Measurements from ENCODE around the gene DTD1. TPM values are rescaled to one million over a fixed set of nuclear protein-coding genes. Genes with fewer than 3 reads are reported as not detected.

The DTD1 gene
- polyA plus RNA-seq, 1 of the 3 experiments (the other 2 are of a cell fraction) = 81.1 TPM

DNA sequence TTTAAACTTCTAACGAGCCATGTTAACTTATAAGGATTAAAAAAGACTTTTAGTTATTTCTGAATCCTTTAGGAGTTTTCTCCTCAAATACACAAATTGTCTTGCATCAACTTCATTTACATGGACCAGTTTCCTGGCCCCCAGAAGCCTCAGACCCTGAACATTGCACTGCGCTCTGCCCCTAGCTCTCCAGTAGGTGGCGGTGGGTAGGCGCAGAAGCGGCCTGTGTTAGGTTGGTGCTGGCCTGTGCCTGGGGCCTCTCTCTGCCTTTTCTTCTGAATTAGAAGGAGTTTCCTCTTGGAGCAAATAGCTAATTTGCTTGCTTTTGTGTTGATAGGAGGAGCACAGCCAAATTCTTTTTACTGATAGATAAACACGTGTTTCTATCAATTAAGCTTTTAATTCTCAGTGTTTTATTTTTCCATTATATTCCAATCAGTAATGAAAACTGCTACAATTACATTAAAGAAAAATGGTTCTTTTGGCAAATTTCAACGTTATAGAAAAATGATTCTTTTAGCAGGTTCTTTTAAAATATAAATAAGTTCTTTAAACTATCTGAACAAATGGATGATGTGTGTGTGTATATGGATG lies 44.4 kb downstream of the DTD1 start:
- Histone ChIP-seq H3K9ac (no peak overlapping the region), H3K4me1 (ENCODE audit: control insufficient read depth in 1 of 2, insufficient read depth in 2 of 2, low read depth in 1 of 2, low read length in 1 of 2) (peaks cover 5 to 12% of the 10 kb centered on the region in 2 experiments; a peak in 3 of 4 replicates), H3K4me2 (no peak overlapping the region), H3F3A (replicated peaks; ENCODE audit: insufficient read depth) (peaks cover 3% of the 10 kb centered on the region), H3K9me3 (no peaks in the 10 kb centered on the region), H2AFZ (ENCODE audit: low read depth) (no peak overlapping the region), H3K36me3 (replicated peaks in 1 of 2; ENCODE audit: control insufficient read depth in 1 of 2, insufficient read depth in 2 of 2, low read length in 1 of 2) (peaks cover 3 to 5% of the 10 kb centered on the region in 2 experiments), H3K9me2 (no peaks in the 10 kb centered on the region), H3K27ac (ENCODE audit: low read depth in 2 of 2, low read length in 1 of 2) (no peak overlapping the region), H3K79me2 (ENCODE audit: insufficient read depth) (no peaks in the 10 kb centered on the region), H3K27me3 (ENCODE audit: insufficient read depth) (no peaks in the 10 kb centered on the region), H3K4me3 (ENCODE audit: low read depth in 2 of 2, low read length in 1 of 2) (peak overlapping the region in 1 of 2 experiments; percentile 37; a peak in 1 of 4 replicates), H4K20me1 (ENCODE audit: insufficient read depth) (no peaks in the 10 kb centered on the region)
- WGBS (ENCODE audit: low lambda C conversion rate) = 9% methylated on average over 7 of the region's 7 CpGs
- ChIA-PET CTCF (interaction anchor here (0.6 to 1.8 kb wide), 48 partner anchors 9 to 951 kb away, joined by 3 to 14 read pairs (median 4); no protein-coding TSS in a partner anchor), POLR2A (no interaction called here)
- TF ChIP-seq GATA2 (CRISPR knock-in tag; IDR thresholded peaks at IDR 0.05) (no peak), RAD21 (IDR thresholded peaks at IDR 0.05; ENCODE audit: low read length) (peak; percentile 95), YY1 (IDR thresholded peaks at IDR 0.05; ENCODE audit: low read depth) (no peak), NRF1 (IDR thresholded peaks at IDR 0.05; ENCODE audit: low read depth, low read length) (no peak), SMC3 (IDR thresholded peaks at IDR 0.05; ENCODE audit: low read depth, low read length) (peak; percentile 90), JUND (IDR thresholded peaks at IDR 0.05) (no peak), TCF12 (IDR thresholded peaks at IDR 0.05) (no peak)
- TF ChIP-seq, protein P1, sequence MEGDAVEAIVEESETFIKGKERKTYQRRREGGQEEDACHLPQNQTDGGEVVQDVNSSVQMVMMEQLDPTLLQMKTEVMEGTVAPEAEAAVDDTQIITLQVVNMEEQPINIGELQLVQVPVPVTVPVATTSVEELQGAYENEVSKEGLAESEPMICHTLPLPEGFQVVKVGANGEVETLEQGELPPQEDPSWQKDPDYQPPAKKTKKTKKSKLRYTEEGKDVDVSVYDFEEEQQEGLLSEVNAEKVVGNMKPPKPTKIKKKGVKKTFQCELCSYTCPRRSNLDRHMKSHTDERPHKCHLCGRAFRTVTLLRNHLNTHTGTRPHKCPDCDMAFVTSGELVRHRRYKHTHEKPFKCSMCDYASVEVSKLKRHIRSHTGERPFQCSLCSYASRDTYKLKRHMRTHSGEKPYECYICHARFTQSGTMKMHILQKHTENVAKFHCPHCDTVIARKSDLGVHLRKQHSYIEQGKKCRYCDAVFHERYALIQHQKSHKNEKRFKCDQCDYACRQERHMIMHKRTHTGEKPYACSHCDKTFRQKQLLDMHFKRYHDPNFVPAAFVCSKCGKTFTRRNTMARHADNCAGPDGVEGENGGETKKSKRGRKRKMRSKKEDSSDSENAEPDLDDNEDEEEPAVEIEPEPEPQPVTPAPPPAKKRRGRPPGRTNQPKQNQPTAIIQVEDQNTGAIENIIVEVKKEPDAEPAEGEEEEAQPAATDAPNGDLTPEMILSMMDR (IDR thresholded peaks at IDR 0.05) = peak; percentile 98
- TF ChIP-seq, protein P2, sequence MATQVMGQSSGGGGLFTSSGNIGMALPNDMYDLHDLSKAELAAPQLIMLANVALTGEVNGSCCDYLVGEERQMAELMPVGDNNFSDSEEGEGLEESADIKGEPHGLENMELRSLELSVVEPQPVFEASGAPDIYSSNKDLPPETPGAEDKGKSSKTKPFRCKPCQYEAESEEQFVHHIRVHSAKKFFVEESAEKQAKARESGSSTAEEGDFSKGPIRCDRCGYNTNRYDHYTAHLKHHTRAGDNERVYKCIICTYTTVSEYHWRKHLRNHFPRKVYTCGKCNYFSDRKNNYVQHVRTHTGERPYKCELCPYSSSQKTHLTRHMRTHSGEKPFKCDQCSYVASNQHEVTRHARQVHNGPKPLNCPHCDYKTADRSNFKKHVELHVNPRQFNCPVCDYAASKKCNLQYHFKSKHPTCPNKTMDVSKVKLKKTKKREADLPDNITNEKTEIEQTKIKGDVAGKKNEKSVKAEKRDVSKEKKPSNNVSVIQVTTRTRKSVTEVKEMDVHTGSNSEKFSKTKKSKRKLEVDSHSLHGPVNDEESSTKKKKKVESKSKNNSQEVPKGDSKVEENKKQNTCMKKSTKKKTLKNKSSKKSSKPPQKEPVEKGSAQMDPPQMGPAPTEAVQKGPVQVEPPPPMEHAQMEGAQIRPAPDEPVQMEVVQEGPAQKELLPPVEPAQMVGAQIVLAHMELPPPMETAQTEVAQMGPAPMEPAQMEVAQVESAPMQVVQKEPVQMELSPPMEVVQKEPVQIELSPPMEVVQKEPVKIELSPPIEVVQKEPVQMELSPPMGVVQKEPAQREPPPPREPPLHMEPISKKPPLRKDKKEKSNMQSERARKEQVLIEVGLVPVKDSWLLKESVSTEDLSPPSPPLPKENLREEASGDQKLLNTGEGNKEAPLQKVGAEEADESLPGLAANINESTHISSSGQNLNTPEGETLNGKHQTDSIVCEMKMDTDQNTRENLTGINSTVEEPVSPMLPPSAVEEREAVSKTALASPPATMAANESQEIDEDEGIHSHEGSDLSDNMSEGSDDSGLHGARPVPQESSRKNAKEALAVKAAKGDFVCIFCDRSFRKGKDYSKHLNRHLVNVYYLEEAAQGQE (IDR thresholded peaks at IDR 0.05; ENCODE audit: low read depth, low read length) = no peak
- DNase-seq = peak; percentile 74

GRCh38 chr20:18633411-18633810 lies 45.6 kb downstream of the DTD1 start:
- Histone ChIP-seq H4K20me1 (ENCODE audit: insufficient read depth) (no peaks in the 10 kb centered on the region), H3K4me2 (no peak overlapping the region), H3K36me3 (replicated peaks in 1 of 2; ENCODE audit: control insufficient read depth in 1 of 2, insufficient read depth in 2 of 2, low read length in 1 of 2) (peaks cover 3 to 7% of the 10 kb centered on the region in 2 experiments), H3K79me2 (ENCODE audit: insufficient read depth) (no peaks in the 10 kb centered on the region), H3K9ac (no peak overlapping the region), H3K4me3 (ENCODE audit: low read depth in 2 of 2, low read length in 1 of 2) (no peak overlapping the region), H3F3A (replicated peaks; ENCODE audit: insufficient read depth) (peaks cover 3% of the 10 kb centered on the region), H3K9me2 (no peaks in the 10 kb centered on the region), H3K27me3 (ENCODE audit: insufficient read depth) (no peaks in the 10 kb centered on the region), H3K27ac (ENCODE audit: low read depth in 2 of 2, low read length in 1 of 2) (no peak overlapping the region), H3K4me1 (ENCODE audit: control insufficient read depth in 1 of 2, insufficient read depth in 2 of 2, low read depth in 1 of 2, low read length in 1 of 2) (peaks cover 5 to 12% of the 10 kb centered on the region in 2 experiments; a peak in 3 of 4 replicates), H2AFZ (ENCODE audit: low read depth) (no peak overlapping the region), H3K9me3 (no peaks in the 10 kb centered on the region)
- CTCF ChIA-PET = interaction anchor here (0.9 to 1.8 kb wide), 6 partner anchors 14 to 950 kb away, joined by 3 to 9 read pairs (median 4); no protein-coding TSS in a partner anchor
- 92% methylated on average over 2 of the region's 2 CpGs for WGBS (ENCODE audit: low lambda C conversion rate)
- POLR2A ChIA-PET = no interaction called here
- no peak for DNase-seq
- TF ChIP-seq IRF3 (IDR thresholded peaks at IDR 0.05; ENCODE audit: low read depth, low read length) (no peak), NFIC (IDR thresholded peaks at IDR 0.05; ENCODE audit: borderline replicate concordance) (no peak), RFX5 (IDR thresholded peaks at IDR 0.05; ENCODE audit: low read length) (no peak), CHD2 (IDR thresholded peaks at IDR 0.05; ENCODE audit: low read length, partially characterized antibody) (no peak), ELF1 (IDR thresholded peaks at IDR 0.05) (no peak), MXI1 (IDR thresholded peaks at IDR 0.05; ENCODE audit: low read depth, low read length) (no peak)
- TF ChIP-seq, protein P3, sequence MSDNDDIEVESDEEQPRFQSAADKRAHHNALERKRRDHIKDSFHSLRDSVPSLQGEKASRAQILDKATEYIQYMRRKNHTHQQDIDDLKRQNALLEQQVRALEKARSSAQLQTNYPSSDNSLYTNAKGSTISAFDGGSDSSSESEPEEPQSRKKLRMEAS (IDR thresholded peaks at IDR 0.05; ENCODE audit: low read depth) = no peak
- TF ChIP-seq, protein P4, sequence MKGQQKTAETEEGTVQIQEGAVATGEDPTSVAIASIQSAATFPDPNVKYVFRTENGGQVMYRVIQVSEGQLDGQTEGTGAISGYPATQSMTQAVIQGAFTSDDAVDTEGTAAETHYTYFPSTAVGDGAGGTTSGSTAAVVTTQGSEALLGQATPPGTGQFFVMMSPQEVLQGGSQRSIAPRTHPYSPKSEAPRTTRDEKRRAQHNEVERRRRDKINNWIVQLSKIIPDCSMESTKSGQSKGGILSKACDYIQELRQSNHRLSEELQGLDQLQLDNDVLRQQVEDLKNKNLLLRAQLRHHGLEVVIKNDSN (IDR thresholded peaks at IDR 0.05; ENCODE audit: borderline replicate concordance, low read depth) = no peak
